Liver (tissue), 9 donors: ENCODE data around the gene LMF1. TPM values are rescaled to one million over a fixed set of nuclear protein-coding genes. Genes with fewer than 3 reads are reported as not detected.

ENCODE experiments used
- DNase-seq: peaks from one replicate; pipeline ENCODE4 v3.0.0-alpha.2; 2017; ENCODE audit warnings: low spot score
- H3K27ac ChIP-seq, 2 donors: one replicate each; pipeline ENCODE4 v1.7.0; 2013; ENCODE audit warnings: inconsistent platforms in 2 of 2, low read length in 2 of 2, control low read depth in 1 of 2, low read depth in 1 of 2, mild to moderate bottlenecking in 1 of 2
- H3K27me3 ChIP-seq, 4 donors: one replicate each; pipeline versions ENCODE4 v1.6.1 to v1.7.0; 2013; ENCODE audit warnings: low read length in 3 of 4, inconsistent platforms in 1 of 4, mild to moderate bottlenecking in 1 of 4, moderate library complexity in 1 of 4; ENCODE audit not compliant: control insufficient read depth in 4 of 4, insufficient read depth in 4 of 4
- H3K36me3 ChIP-seq, 4 donors: one replicate each; pipeline versions ENCODE4 v1.6.1 to v1.7.0; 2013; ENCODE audit warnings: low read length in 3 of 4, mild to moderate bottlenecking in 3 of 4, low read depth in 1 of 4, moderate library complexity in 1 of 4; ENCODE audit not compliant: control insufficient read depth in 4 of 4, insufficient read depth in 3 of 4
- H3K4me1 ChIP-seq, 4 donors: one replicate each; pipeline versions ENCODE4 v1.6.1 to v1.7.0; 2013; ENCODE audit warnings: low read length in 3 of 4, mild to moderate bottlenecking in 3 of 4, moderate library complexity in 1 of 4; ENCODE audit not compliant: control insufficient read depth in 4 of 4, insufficient read depth in 4 of 4
- H3K4me3 ChIP-seq, 3 donors: one replicate each; pipeline versions ENCODE4 v1.6.1 to v1.7.0; 2013; ENCODE audit warnings: low read length in 3 of 3, control low read depth in 1 of 3, low read depth in 1 of 3, mild to moderate bottlenecking in 1 of 3
- H3K9ac ChIP-seq, 2 donors: one replicate each; pipeline ENCODE4 v1.7.0; 2013; ENCODE audit warnings: low read length in 2 of 2, mild to moderate bottlenecking in 2 of 2, moderate library complexity in 2 of 2, control low read depth in 1 of 2, low read depth in 1 of 2
- H3K9me3 ChIP-seq, 4 donors: one replicate each; pipeline versions ENCODE4 v1.6.1 to v1.7.0; 2013; ENCODE audit warnings: low read length in 3 of 4; ENCODE audit not compliant: control insufficient read depth in 4 of 4
- EGR1 ChIP-seq, 2 donors: IDR thresholded peaks; 2 replicates each; pipeline ENCODE4 v1.6.1; 2016 to 2018; ENCODE audit warnings: antibody characterized with exemption in 2 of 2, low read depth in 2 of 2
- FOXA1 ChIP-seq: IDR thresholded peaks from 2 replicates; pipeline ENCODE4 v1.6.1; 2016; ENCODE audit warnings: antibody characterized with exemption
- HNF4A ChIP-seq, 2 donors: conservative IDR thresholded peaks; 2 replicates each; pipeline ENCODE4 v1.6.1; 2016; ENCODE audit warnings: antibody characterized with exemption in 2 of 2, mild to moderate bottlenecking in 2 of 2
- HNF4G ChIP-seq: IDR thresholded peaks from 2 replicates; pipeline ENCODE4 v1.6.1; 2016; ENCODE audit warnings: antibody characterized with exemption
- JUND ChIP-seq, 2 donors: IDR thresholded peaks; 2 replicates each; pipeline ENCODE4 v1.6.1; 2016; ENCODE audit warnings: antibody characterized with exemption in 2 of 2
- NR2F2 ChIP-seq: IDR thresholded peaks from 2 replicates; pipeline ENCODE4 v1.6.1; 2016; ENCODE audit warnings: antibody characterized with exemption
- RAD21 ChIP-seq, 2 donors: IDR thresholded peaks; 2 replicates each; pipeline ENCODE4 v1.6.1; 2016; ENCODE audit warnings: antibody characterized with exemption in 2 of 2, mild to moderate bottlenecking in 2 of 2
- REST ChIP-seq: IDR thresholded peaks from 2 replicates; pipeline ENCODE4 v1.6.1; 2016; ENCODE audit warnings: antibody characterized with exemption, mild to moderate bottlenecking
- RXRA ChIP-seq, 2 donors: IDR thresholded peaks; 2 replicates each; pipeline ENCODE4 v1.6.1; 2017 to 2018; ENCODE audit warnings: antibody characterized with exemption in 2 of 2, mild to moderate bottlenecking in 1 of 2
- SP1 ChIP-seq: IDR thresholded peaks from 2 replicates; pipeline ENCODE4 v1.6.1; 2018; ENCODE audit warnings: antibody characterized with exemption, mild to moderate bottlenecking
- TAF1 ChIP-seq: conservative IDR thresholded peaks from 2 replicates; pipeline ENCODE4 v1.6.1; 2016; ENCODE audit warnings: antibody characterized with exemption, mild to moderate bottlenecking
- WGBS: extraction: QIAGEN DNeasy Blood & Tissue Kit; methylation state at CpG from one replicate; pipeline ENCODE4 v1.1.7; 2013; 5-methylcytosine and 5-hydroxymethylcytosine counted together
- polyA plus RNA-seq, 2 donors: library from polyadenylated mRNA; stranded (reverse) in 1 of 2; unstranded in 1 of 2; fragments of 200-250 nt in 1 of 2; fragments of >200 nt in 1 of 2; fragmentation: Nextera tagmentation in 1 of 2; extraction: Ambion mirVana in 1 of 2; gene quantifications; one replicate each; pipeline versions ENCODE4 v1.2.1 to v1.2.3, GENCODE V29; 2013 to 2015
- total RNA-seq, 2 donors: library from RNA; depleted of rRNA; stranded (reverse); fragments of >200 nt; gene quantifications; one replicate each; pipeline ENCODE4 v1.2.3, GENCODE V29; 2014
- TF ChIP-seq, protein P1 (sequence below): IDR thresholded peaks from 2 replicates; pipeline ENCODE4 v1.6.1; 2016; ENCODE audit warnings: antibody characterized with exemption
- donor health status: healthy.
- donor health status: healthy.
- donor health status: healthy.
- donor health status: healthy.
- donor health status: healthy.

LMF1 gene
- total and polyA plus RNA-seq, 4 donors: 8.8 to 24.3 (median 12.6) TPM

DNA sequence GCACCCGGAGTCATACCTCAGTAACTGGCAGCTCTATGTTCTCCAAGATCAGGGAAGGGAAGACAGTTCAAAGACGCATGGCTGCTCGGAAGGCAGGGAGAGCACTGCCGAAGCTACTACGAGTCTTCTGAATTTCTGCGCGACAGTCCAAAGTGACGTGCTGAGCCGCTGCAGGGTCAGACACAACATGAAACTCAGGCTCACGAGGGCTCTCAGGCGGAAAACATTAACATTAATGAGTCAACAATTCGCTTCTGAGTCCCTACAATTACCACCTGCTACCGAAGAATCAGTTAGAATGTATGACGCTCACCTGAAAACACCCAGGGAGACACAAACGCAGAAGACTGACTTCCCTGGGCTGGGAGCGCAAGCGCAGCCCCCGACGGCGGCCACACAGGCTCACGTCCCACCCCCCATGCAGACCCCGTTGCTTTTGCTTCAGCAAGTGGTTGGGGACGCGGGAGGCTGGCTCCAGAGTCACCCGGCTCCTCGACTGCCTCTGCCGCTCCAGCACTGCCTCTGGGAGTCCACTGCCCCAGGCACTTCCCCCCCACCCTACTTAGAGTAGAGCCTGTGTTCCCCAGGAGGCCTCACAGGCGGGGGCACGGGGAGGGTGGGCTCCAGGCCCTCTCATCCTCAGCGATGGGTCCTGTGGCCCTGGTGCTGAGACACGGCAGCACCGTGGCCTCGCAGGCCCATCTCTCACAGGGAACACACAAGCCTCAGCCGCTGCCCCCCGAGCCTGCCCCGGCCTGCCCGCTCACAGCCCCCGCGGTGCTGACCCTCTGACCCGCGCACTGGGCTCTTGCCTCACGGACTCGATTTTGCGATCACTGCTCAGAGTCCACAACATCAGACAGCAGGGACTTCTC, 38.9 kb downstream of the LMF1 start:
- Histone ChIP-seq H3K27ac (no peak overlapping the region), H3K27me3 (no peaks in the 10 kb centered on the region), H3K4me3 (no peak overlapping the region), H3K9ac (no peak overlapping the region), H3K36me3 (peaks cover 0 to 20% (median 2%) of the 10 kb centered on the region in 4 donors), H3K9me3 (peaks cover 0 to under 1% (median 0%) of the 10 kb centered on the region in 4 donors), H3K4me1 (no peaks in the 10 kb centered on the region)
- TF ChIP-seq REST: no peak
- 94% methylated on average over 44 of the region's 44 CpGs for WGBS
- no peak for DNase-seq

- Histone ChIP-seq H3K36me3 (peaks cover 0 to 21% (median 2%) of the 10 kb centered on the region in 4 donors), H3K27me3 (no peaks in the 10 kb centered on the region), H3K4me1 (no peaks in the 10 kb centered on the region), H3K27ac (no peak overlapping the region), H3K9me3 (peaks cover 0 to 6% (median 0%) of the 10 kb centered on the region in 4 donors), H3K9ac (no peak overlapping the region), H3K4me3 (no peak overlapping the region)
- DNase-seq: no peak
- 96% methylated on average over 21 of the region's 21 CpGs for WGBS
- TF ChIP-seq RAD21 (IDR thresholded peaks at IDR 0.05): no peak
- TF ChIP-seq SP1: no peak
- no peak for TF ChIP-seq RXRA (IDR thresholded peaks at IDR 0.05)
- TF ChIP-seq, protein P1, sequence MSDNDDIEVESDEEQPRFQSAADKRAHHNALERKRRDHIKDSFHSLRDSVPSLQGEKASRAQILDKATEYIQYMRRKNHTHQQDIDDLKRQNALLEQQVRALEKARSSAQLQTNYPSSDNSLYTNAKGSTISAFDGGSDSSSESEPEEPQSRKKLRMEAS: no peak
- TF ChIP-seq JUND (IDR thresholded peaks at IDR 0.05): no peak
- no peak for TF ChIP-seq FOXA1
- no peak for TF ChIP-seq TAF1
- TF ChIP-seq HNF4G: no peak
- TF ChIP-seq HNF4A (conservative IDR thresholded peaks at IDR 0.05): no peak
These were observed 39.6 kb downstream of the LMF1 start for GRCh38 chr16:931171-931570.

DNA sequence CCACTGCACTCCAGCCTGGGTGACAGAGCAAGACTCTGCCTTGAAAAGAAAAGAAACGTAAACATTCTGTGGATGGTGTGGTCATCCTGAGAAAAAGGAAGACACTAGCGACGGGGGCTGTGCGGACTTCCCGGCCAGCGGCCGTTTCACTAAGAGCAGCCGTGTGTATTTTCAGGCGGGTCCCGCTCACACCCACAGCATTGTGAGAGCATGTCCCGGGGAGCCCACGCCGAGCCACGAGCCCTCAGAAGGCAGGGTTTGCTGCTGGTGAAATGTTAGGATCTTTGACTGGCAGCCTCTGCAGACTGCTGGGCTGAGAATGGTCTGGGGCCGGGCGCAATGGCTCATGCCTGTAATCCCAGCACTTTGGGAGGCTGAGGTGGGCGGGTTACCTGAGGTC, 40.3 kb downstream of the LMF1 start:
- no peak for TF ChIP-seq RXRA (IDR thresholded peaks at IDR 0.05)
- no peak for TF ChIP-seq EGR1 (IDR thresholded peaks at IDR 0.05; ENCODE audit: low read depth in 2 of 2)
- no peak for TF ChIP-seq SP1
- TF ChIP-seq NR2F2: no peak
- no peak for TF ChIP-seq REST
- no peak for TF ChIP-seq HNF4G
- no peak for TF ChIP-seq FOXA1
- Histone ChIP-seq H3K9me3 (peaks cover 0 to 6% (median 0%) of the 10 kb centered on the region in 4 donors), H3K4me3 (no peak overlapping the region), H3K4me1 (no peaks in the 10 kb centered on the region), H3K36me3 (peaks cover 0 to 24% (median 2%) of the 10 kb centered on the region in 4 donors), H3K27ac (no peak overlapping the region), H3K27me3 (no peaks in the 10 kb centered on the region), H3K9ac (no peak overlapping the region)
- WGBS: 97% methylated on average over 17 of the region's 17 CpGs
- DNase-seq: no peak
